Activated CD4-positive, alpha-beta T cell treated with anti-CD3 and anti-CD28 coated beads for 48 hours (primary cell): ENCODE results near the gene TRPT1.
A peak's percentile ranks its signal among the peaks of the same experiment; 100 is the strongest.
"Not testable (repeated sequence)": the region's sequence is repeated elsewhere in the genome, so short reads cannot be mapped to it uniquely, and the experiment has no call there.

Experiments used
- DNase-seq: peaks from one replicate; pipeline ENCODE4 v3.0.0-alpha.2; 2020

The TRPT1 gene

DNA sequence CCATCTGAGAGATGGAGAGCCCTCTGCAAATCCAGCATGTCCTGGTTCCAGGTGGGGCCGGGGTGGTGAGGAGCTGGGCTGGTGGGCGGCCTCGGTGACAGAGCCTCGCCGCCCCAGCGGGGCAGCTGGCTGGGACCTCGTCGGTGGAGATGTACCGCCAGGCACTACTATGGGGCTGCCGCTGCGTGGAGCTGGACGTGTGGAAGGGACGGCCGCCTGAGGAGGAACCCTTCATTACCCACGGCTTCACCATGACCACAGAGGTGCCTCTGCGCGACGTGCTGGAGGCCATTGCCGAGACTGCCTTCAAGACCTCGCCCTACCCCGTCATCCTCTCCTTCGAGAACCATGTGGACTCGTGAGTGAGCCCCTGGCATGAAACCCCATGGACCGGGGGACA, 32.4 kb upstream of the TRPT1 start:
- DNase-seq = no peak

DNA sequence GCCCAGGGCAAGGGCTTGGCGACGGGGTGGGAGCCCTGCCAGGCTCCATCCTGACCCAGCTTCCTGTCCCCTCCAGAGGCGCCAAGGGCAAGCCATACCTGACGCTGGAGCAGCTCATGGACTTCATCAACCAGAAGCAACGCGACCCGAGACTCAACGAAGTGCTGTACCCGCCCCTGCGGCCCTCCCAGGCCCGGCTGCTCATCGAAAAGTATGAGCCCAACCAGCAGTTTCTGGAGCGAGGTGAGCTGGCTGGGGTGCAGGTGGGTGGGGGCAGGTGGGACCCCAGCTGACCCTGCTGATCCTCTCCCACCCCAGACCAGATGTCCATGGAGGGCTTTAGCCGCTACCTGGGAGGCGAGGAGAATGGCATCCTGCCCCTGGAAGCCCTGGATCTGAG, 30.3 kb upstream of the TRPT1 start:
- DNase-seq = no peak

DNA sequence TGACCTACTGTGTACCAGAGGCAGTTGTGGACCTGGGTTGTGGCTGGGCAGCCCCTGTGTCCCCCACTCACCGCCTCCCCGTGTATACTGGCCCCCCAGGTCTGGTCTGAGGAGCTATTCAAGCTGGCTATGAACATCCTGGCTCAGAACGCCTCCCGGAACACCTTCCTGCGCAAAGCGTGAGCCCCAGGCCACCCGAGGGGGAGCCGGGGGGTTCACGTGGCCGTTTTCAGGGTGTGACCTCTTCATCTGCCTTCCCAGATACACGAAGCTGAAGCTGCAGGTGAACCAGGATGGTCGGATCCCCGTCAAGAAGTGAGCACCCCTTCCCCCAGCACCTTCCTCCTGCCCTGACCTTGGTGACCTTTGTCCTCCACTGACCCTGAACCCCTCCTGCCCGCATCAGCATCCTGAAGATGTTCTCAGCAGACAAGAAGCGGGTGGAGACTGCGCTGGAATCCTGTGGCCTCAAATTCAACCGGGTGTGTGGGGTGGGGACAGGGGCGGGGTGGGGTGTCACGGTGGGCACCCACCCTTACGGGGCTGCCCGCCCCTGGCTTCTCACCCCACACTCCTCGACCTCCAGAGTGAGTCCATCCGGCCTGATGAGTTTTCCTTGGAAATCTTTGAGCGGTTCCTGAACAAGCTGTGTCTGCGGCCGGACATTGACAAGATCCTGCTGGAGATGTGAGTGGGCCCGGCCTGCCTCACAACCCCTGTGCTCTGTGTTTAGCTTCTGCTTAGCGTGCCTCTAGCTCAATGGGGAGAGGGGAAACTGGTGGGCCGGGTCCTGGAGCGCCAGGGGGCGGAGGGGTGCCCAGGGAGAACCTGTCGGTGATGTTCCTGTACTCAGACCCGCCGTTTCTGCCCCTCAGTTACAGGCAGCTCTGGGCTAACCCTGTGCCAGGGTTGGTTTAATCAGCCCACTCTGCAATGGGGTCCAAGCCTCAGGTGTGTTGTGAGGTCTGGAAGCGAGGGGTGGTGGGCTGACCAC, 29.4 kb upstream of the TRPT1 start:
- no peak for DNase-seq

DNA sequence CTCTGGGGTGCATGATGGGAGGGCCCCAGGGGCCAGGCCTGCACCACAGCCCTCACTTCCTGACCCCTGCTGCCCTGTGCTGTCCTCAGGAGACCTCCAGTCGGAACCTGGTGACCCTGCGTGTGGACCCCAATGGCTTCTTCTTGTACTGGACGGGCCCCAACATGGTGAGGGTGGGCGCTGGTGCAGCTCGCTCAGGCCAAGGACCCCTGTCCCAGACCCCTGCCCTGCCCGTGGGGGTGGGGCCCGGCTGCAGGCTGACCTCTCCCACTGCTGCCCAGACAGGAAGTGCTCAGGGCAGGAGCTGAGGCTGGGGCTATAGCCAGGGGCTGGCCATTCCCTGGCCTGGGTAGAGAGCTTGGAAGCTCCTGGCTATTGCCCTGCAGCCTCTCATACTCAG, 28.3 kb upstream of the TRPT1 start:
- no peak for DNase-seq

DNA sequence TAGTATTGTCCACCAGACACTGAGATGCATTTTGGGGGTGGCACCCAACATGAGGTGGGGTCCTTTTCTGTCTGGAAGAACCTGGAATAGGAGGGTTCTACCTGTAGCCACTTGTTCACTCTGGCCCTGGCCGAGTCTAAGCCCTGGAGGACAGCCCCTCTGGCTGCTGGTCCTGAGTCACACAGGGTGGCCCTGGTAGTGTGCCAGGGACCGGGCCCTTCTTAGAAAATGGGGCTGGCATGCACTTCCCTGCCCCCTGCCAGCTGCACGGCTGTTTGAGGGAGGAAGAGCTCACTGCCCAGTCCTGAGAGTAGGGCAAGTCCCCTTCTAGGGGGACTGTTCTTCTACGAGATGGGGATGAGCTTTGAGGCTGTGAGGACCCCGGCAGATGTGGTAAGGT, 27.5 kb upstream of the TRPT1 start:
- DNase-seq = no peak

DNA sequence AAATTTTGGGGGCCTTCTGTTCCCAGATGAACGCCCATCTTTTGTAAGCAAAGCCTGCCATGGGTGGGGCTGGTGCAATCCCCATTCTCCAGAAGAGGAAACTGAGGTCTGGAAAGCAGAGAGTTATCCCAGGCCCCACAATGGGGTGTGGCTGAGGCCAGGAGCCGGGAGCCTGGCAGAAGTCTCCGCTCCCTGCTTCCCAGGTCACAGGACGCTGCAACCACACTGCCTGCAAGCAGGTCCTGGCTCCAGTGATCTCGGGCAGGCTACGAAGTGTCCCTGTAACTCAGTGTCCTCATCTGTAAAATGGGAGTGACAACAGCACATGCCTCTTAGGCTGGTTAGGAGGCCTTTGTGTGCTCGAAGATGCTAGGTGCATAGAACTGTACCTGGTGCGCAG, 27.1 kb upstream of the TRPT1 start:
- DNase-seq = no peak

DNA sequence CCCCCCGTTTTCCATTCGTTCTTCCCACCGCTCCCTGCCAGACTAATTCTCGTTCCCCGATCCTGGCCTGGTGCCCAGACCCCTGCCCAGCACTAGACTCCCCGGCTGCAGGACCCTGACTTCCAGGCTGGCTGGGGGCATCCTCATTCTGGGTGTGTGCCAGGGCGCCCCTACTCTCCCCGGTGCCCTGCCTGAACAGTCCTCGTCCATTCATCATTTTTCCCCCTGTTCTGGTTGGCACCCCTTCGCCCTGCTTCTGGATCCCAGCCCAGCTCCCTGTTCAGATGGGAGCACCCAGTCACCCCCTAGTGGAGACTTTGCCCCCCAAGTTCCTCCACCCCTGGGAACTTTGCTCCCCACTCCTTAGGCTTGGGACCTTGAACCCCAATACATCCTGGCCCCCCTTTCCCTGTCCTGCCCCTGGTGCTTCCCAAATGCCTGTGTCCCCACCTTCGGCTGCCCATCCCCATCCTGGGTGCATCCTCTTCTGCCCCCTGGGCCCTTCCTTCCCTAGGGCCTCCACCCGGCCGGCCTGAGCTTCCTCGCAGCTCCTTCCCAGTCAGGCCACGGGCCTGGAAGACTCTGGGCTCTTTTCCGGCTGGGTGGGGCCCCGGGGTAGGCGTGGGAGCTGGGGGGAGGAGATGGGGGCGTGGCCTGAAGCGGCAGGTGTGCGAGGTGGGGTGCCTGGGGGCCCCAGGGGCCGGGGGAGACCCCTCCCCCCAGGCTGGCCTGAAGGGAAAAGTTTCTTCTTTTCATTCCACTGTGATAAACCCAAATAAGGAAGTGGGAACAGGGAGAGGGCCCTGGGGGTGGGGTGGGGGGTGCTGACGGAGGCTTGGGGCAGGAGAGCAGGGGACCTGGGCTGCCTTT, 26.3 kb upstream of the TRPT1 start:
- peak; percentile 48 for DNase-seq

DNA sequence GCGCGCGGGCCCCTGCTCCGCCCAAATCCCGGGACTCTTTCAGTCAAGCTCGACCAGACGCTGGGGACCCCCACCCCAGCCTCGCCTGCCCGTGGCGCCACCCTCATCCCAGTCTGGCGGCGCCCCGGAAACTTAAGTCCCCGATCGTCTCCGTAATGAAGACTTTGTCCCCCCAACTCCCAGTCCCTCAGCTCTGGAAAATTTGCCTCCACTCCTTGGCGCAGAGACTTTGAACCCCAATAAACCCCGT, 25.7 kb upstream of the TRPT1 start:
- peak; percentile 28 for DNase-seq

DNA sequence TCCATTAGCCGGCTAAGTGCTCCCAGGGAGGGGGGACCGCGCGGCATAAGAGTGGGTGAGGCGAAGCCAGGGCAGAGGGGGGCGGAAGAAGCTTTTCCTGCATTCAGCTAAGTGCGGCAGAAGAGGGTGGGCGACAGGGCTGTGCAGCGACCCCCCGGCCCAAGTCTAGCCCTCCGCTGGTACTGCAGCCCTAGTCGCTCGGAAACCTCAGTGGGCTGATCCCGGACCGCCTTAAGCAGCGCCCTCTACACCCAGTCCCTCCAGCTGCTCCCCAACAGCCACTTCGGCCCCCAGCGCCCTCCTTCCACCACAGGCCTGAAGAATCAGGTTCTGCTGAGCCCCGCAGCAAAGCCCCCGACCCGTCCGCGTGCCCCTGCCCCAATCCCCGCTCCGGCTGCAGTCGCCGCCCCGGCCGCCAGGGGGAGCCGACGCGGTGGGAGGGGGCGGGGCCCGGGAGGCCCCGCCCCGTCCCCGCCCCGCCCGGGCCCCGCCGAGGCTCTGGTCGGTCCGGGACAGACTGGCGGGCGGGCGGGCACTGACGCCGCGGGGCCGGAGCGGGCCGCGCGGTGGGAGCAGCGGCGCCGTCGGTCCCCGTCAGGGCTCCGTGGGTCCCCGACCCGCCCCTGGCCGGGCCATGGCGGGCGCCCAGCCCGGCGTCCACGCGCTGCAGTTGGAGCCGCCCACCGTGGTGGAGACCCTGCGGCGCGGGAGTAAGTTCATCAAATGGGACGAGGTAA, 25.2 kb upstream of the TRPT1 start, which contains the start of gene PLCB3:
TSS of gene PLCB3 (plus strand) at position 515 of the 737 bp plus-strand sequence. CDS start at position 635, 120 bp downstream.
- DNase-seq = peak; percentile 70

DNA sequence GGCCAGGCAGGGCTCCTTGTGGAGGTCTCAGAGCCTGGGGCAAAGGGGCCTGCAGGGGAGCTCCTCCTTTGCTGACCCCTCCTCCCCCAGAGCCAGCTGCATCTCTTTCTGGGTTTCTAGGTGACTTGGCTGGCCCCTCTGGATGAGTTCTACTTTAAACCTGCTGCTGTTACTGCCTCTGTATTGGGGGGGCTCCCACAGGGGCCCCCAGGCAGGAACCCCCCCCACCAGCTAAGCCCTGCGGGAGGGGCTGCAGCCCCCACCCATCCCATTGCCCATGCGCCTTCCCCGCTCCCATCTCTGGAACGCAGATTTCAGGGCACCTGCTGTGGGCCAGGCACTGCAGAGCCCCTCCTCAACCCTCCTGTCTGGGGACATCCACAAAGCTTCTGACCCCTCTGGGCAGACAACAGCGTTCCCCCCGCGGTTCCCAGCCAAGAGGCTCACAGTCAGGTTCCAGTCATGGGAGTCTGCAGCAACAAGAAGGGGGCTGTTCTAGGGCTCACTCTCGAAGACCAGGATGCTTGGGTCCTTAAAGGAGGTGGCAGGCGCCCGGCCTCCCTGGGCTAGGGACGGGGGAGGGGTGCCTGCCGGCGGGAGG, 24.5 kb upstream of the TRPT1 start:
- DNase-seq = no peak

DNA sequence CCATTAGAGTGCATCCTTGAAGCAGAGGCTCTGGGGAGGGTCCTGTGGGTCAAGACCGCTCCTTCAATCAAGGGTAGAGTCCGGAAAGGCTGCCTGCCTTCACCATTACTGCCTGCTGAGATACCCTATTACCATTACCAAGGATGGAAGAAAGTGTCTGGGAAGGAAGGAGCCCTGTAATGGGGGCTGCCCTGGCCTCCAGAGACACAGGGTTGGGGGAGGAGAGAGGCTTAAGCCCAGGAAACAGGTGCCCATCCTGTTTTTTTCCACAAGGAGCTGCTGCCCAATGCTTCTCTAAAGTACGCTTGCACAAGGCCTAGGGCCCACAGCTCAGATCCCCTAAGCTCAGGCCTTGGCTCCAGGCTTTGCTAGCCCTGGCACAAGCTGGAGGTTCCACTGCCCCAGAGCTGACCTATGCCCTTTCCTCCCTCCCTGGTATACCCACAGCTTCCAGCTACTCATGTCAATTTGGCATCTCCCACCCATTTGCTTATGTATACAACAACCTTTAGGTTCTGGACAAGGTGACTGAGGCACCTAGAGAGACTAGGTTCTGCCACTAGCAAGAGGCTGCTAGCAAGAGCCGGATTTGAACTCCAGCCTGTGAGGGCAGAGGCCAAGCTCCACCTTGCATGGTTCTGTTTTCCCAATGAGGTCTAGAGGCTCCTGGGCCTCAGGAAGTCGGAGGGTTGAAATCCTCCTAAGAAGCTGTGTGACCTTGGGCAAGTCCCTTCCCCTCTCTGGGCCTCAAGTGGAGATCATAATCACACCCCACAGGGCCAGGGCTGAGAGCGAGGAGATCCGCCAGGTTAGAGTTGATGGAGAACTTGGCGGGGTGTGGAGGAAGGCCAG, 23.8 kb upstream of the TRPT1 start:
- no peak for DNase-seq

DNA sequence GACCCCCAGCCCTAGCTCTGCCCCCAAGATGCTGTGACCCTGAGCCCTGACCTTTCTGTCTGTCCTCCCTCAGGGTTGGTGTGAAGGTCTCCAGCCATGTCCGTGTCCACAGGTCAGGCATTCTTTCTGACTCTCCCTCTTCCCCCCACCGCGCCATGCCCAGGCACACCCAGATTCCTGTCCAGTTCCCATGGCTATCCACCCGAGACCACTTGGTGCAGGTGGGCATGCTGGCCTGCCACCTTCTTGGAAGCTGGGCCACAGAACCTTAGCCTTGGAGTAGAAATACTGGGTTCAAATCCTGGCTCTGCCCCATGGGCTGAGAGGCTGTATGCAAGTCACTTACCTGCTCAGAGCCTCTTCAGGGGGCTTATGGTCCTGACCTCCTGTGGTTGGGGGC, 23.1 kb upstream of the TRPT1 start:
- no peak for DNase-seq

DNA sequence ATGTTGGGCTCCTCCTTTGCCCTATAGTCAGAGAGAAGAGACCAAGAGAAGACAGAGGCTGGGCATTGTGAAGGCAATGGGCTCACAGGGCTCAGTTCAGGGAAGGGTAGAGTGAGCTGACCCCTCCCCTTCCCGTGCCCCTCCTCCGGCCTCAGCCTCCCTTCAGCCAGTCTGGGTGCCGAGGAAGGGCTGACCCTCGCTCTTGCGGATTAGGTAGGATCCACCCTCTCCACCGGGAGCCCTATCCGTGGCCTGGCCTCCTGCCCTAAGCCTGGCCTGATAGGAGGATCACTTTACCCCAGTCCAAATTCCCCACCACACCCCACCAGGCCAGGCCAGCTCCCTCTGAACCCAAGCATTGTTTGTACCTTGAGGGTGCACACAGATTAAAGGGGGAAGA, 22.6 kb upstream of the TRPT1 start:
- no peak for DNase-seq

DNA sequence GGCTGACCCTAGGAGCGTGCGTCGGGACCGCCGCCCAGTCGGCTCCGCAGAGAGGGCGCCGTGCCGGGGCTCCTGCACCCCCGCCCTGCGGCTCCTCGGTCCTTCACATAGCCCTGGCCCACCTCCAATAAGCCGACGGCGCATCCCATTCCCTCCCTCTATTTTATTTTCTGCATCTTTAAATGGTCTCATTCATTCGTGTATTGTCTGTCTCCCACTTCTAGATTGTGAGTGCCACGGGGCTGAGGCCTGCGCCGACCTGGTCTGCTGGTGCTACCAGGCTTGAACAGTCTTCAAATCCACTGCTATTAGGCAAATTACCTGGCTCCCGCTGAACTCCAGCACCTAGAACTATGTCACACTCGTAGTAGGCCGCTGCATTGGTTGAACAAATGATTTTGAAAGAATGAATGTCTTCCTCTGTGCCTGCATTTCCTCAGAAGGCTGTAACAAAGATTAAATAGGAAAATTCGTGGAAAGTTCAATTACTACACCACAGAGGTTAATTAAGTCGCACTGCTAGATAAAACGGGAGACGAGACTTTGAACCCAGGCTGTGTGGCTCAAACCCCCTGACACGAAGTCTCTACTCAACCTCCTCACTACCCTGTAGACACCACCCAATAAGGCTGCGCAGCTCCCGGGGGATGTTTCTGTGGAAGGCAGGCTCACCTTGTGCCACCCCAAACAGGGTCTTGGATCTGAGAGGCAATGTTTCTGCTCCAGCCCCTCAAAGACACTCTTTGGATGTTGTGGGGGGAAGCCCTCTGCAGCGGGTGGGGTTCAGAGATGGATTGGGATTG, 21.9 kb upstream of the TRPT1 start:
- no peak for DNase-seq

DNA sequence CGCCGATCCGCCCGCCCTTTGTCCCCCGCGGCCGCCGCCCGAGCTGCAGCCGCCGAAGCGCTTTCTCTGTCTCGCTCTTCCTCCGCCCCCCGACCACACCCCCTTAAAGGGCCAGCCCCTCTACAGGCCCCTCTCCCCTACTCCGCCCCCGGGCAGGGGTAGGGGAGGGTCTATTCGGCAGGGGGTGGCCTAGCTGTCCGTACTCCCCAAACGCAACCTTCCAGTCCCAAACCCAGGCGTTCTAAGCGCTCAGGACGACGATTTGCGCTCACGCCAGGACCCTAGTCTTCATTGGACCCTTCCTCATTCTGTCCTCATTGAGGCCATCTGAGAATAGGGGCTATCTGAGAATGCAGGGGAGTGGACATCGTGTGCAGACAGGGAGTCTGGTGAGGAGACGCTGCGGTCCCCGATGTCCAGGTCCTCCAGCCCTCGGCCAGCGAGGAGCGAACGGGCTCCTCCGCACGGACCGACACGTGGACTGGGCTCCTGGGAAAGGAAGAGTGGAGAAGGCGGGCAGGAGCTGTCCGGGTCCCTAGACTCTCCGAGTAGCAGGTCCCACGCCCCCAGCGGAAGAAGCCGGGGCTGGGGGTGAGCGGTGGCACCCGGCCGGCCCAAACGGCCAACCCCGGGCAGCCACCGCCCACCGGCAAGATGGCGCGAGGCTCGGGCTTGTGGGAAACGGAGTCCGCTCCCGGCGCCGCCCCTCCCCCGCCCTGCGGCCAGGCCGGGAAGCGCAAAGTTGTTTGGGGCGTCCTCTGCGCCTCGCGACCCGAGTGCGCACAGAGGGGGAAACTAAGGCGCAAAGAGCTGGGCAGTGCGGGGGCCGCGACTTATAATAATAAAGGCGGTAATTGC, 21.1 kb upstream of the TRPT1 start, which contains the start of gene PPP1R14B:
TSS of gene PPP1R14B (minus strand) at position 73 of the 858 bp plus-strand sequence. CDS start 270 bp downstream, outside the sequence.
- peak; percentile 88 for DNase-seq

DNA sequence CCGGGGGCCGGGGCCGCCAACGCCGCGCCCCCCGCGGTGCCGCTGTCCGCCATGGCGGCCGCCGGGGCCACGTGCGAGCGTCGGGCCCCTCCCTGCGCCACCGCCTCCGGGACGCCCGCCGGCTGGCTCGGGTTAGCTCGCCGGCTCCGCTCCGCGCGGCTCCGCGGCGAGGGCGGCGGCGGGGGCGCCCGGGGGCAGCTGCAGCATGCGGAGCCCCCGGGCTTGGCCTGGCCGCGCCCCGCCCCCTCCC, 20.6 kb upstream of the TRPT1 start:
- DNase-seq = not testable (repeated sequence)

DNA sequence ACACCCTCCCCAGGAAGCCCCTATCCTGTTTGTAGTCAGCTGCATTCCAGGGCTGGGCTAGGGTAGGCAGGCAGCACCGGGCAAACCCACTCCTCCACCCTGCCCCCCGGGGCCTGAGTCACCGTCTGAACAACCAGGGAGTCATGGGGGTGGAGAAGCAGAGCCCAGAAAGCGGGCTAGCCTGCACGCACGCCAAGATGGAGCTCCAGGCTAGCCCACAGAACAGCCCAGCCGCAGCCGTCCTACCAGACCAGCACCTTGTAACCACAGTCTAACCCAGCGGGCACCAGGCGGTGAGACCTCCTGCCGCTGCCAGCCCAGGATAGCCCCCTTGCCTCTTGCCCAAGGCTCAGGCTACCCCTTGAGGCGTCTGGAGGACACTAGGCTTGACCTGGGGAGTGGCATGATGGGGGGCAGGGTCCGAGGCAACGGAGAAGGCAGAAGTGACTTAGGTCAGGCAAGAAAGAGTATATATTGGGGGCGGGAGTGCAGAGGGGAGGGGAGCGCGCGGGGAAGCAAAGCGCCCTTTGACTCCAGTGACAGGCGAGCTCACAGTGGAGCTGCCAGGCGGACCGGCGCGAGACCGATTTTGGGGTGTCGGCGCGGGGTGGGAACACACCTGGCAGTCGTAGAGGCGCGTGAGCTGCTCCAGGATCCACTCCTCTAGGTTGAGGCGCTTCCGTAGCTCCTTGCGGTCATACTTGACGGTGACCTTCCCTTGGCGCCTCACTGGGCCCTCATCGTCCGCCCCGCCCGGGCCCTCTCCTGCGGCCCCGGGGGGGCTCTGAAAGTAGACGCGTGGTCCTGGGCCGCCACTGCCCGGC, 20.0 kb upstream of the TRPT1 start:
- DNase-seq = peak; percentile 88

DNA sequence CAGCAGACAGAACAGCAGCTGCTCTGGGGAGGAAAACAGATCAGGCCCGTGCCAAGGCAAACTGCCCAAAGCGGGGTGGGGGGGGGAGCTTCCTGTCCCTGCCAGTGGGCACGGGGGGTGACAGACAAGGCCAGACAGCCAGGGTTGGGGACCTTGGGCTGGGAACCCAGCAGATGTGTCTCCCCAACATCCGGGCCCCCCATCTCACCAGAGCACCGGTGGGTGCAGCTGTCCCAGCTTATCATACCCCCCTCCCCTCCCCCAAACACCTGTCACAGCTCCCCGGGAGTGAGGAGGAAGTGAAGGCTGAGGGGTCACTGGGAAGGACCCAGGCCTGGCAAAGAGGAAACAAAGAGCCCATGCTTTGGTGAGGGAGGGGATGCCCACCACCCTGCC, 19.4 kb upstream of the TRPT1 start:
- peak; percentile 27 for DNase-seq

DNA sequence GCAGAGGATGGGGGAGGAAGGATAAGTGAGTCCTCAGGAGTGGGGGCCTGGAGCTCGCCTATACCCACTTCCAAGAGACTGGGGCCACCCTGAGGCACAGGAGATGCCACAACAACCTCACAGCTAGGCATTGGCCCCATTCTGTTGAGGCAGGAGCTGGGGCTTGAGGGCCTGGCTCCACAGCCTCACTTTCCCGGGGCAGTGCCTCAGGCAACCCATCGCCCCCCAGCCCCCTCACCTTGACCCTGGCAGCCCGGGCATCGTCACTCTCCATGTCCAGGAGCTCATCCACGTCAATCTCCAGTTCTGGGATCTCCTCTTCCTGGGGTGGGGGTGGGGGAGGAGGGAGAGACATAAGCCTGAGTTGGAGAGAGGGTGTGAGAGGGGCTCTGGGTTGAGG, 19.0 kb upstream of the TRPT1 start:
- no peak for DNase-seq
